Left kidney (tissue), 1 donor: Measurements from ENCODE around the gene TMEM150C. TPM values are rescaled to one million over a fixed set of nuclear protein-coding genes. Genes with fewer than 3 reads are reported as not detected.

Source experiments
- polyA plus RNA-seq: library from polyadenylated mRNA; unstranded; fragments of 120-200 nt; gene quantifications from one replicate; pipeline ENCODE4 v1.2.1, GENCODE V29; 2013; ENCODE audit not compliant: insufficient read length

TMEM150C gene
- polyA plus RNA-seq, 1 donor = 34.5 TPM

Other genes starting within 250 kb of the TMEM150C start
- 698 TPM for gene HNRNPD, start 188.0 kb downstream of the TMEM150C start, polyA plus RNA-seq
- 674 TPM for gene HNRNPDL, start 131.5 kb downstream of the TMEM150C start, polyA plus RNA-seq
- gene ENOPH1, start 131.4 kb downstream of the TMEM150C start, polyA plus RNA-seq = 69.0 TPM
- gene SCD5, start 236.8 kb upstream of the TMEM150C start, polyA plus RNA-seq = 42.0 TPM